OCI-LY1 (cell line): ENCODE measurements around the gene TRPV6.
A peak's percentile ranks its signal among the peaks of the same experiment; 100 is the strongest.

Source experiments
- H2AFZ ChIP-seq: fragments of 200-600 bp; sonication (generic), shearing (Covaris generic); 2 replicates; pipeline ENCODE4 v1.6.0; 2014; ENCODE audit warnings: antibody characterized with exemption, mild to moderate bottlenecking, low read length
- H3F3A ChIP-seq: fragments of 200-600 bp; sonication (generic), shearing (Covaris generic); 2 replicates; pipeline ENCODE4 v1.6.0; 2014; ENCODE audit warnings: mild to moderate bottlenecking, antibody characterized with exemption, low read length, moderate library complexity; ENCODE audit not compliant: insufficient read depth
- H3K27ac ChIP-seq: fragments of 200-600 bp; sonication (generic); 2 replicates; pipeline ENCODE4 v1.5.1; 2014; ENCODE audit warnings: low read length, mixed run types, mild to moderate bottlenecking, low read depth; ENCODE audit not compliant: poor library complexity, severe bottlenecking
- H3K27me3 ChIP-seq: fragments of 200-600 bp; sonication (generic); 2 replicates; pipeline ENCODE4 v1.6.0; 2014; ENCODE audit warnings: antibody characterized with exemption, mild to moderate bottlenecking, low read length, moderate library complexity; ENCODE audit not compliant: insufficient read depth
- H3K36me3 ChIP-seq: fragments of 200-600 bp; sonication (generic); 2 replicates; pipeline ENCODE4 v1.6.1; 2014; ENCODE audit warnings: mild to moderate bottlenecking, antibody characterized with exemption, low read length, moderate library complexity, mixed read lengths; ENCODE audit not compliant: insufficient read depth
- H3K4me1 ChIP-seq: fragments of 200-600 bp; sonication (generic); 2 replicates; pipeline ENCODE4 v1.5.1; 2014; ENCODE audit warnings: mild to moderate bottlenecking, low read length, moderate library complexity; ENCODE audit not compliant: insufficient read depth, severe bottlenecking
- H3K4me2 ChIP-seq: fragments of 200-600 bp; sonication (generic), shearing (Covaris generic); 2 replicates; pipeline ENCODE4 v1.6.1; 2014; ENCODE audit warnings: low read length
- H3K4me3 ChIP-seq: fragments of 200-600 bp; sonication (generic); 2 replicates; pipeline ENCODE4 v1.5.1; 2014; ENCODE audit warnings: low read length, low read depth, mild to moderate bottlenecking, mixed read lengths; ENCODE audit not compliant: poor library complexity, severe bottlenecking
- H3K79me2 ChIP-seq: fragments of 200-600 bp; shearing (Covaris generic); 2 replicates; pipeline ENCODE4 v1.6.1; 2016; ENCODE audit warnings: mixed run types, low read length, mixed read lengths; ENCODE audit not compliant: insufficient read depth
- H3K9ac ChIP-seq: fragments of 200-600 bp; sonication (generic), shearing (Covaris generic); 2 replicates; pipeline ENCODE4 v1.6.1; 2014; ENCODE audit warnings: mild to moderate bottlenecking, low read length, mixed read lengths
- H3K9me2 ChIP-seq: fragments of 200-600 bp; sonication (generic), shearing (Covaris generic); 2 replicates; pipeline ENCODE4 v1.6.1; 2014; ENCODE audit warnings: low read depth, mild to moderate bottlenecking, low read length, mixed read lengths
- H3K9me3 ChIP-seq: fragments of 200-600 bp; shearing (Covaris generic); 2 replicates; pipeline ENCODE4 v1.6.1; 2014; ENCODE audit warnings: low read length, mixed read lengths
- H4K20me1 ChIP-seq: fragments of 200-600 bp; sonication (generic), shearing (Covaris generic); 2 replicates; pipeline ENCODE4 v1.6.0; 2016; ENCODE audit warnings: mild to moderate bottlenecking, low read length; ENCODE audit not compliant: insufficient read depth
- CTCF ChIP-seq: fragments of 200-600 bp; sonication (generic), shearing (Covaris generic); IDR thresholded peaks from 2 replicates; pipeline ENCODE4 v1.5.1; 2017; ENCODE audit warnings: mild to moderate bottlenecking, antibody characterized with exemption, low read length, moderate library complexity, mixed read lengths
- EZH2 ChIP-seq: fragments of 200-600 bp; sonication (generic), shearing (Covaris generic); IDR thresholded peaks from 2 replicates; pipeline ENCODE4 v1.8.0; 2017; ENCODE audit warnings: borderline replicate concordance, mixed run types, mild to moderate bottlenecking, antibody characterized with exemption, low read length, moderate library complexity, mixed read lengths

The TRPV6 gene

GRCh38 chr7:142838461-142839213, 46.9 kb downstream of the TRPV6 start:
- H3K4me1 ChIP-seq: no peaks in the 10 kb centered on the region
- no peaks in the 10 kb centered on the region for H3K36me3 ChIP-seq
- H4K20me1 ChIP-seq: no peaks in the 10 kb centered on the region
- no peak overlapping the region for H3K27ac ChIP-seq
- H3K4me3 ChIP-seq: no peak overlapping the region
- no peak for TF ChIP-seq EZH2
- TF ChIP-seq CTCF: no peak
- no peaks in the 10 kb centered on the region for H3K9me3 ChIP-seq
- H3K9me2 ChIP-seq: no peaks in the 10 kb centered on the region
- no peak overlapping the region for H2AFZ ChIP-seq
- H3K27me3 ChIP-seq: no peaks in the 10 kb centered on the region; the same call in 1 of the 2 replicates
- no peaks in the 10 kb centered on the region for H3K79me2 ChIP-seq
- no peak overlapping the region for H3K4me2 ChIP-seq
- H3F3A ChIP-seq: 0 out of 2 replicates have a peak, but pooled peaks cover 5% of the 10 kb centered on the region
- H3K9ac ChIP-seq: no peak overlapping the region

- H3K4me1 ChIP-seq: no peaks in the 10 kb centered on the region
- no peak overlapping the region for H3K4me3 ChIP-seq
- H3K9ac ChIP-seq: no peak overlapping the region
Observed at GRCh38 chr7:142836426-142836825, 49.1 kb downstream of the TRPV6 start.

GRCh38 chr7:142835487-142835886, 50.1 kb downstream of the TRPV6 start:
- H3K36me3 ChIP-seq: no peaks in the 10 kb centered on the region
- TF ChIP-seq CTCF (peak; percentile 32), EZH2 (no peak)
- no peaks in the 10 kb centered on the region for H3K79me2 ChIP-seq
- H3K9me3 ChIP-seq: no peaks in the 10 kb centered on the region
- no peaks in the 10 kb centered on the region for H4K20me1 ChIP-seq
- no peak overlapping the region for H3K4me2 ChIP-seq
- no peak overlapping the region for H3K4me3 ChIP-seq
- H3K27ac ChIP-seq: no peak overlapping the region
- H3K9ac ChIP-seq: no peak overlapping the region
- no peaks in the 10 kb centered on the region for H3K27me3 ChIP-seq
- H3F3A ChIP-seq: 0 out of 2 replicates have a peak, but pooled peaks cover 5% of the 10 kb centered on the region
- no peaks in the 10 kb centered on the region for H3K9me2 ChIP-seq
- H2AFZ ChIP-seq: no peak overlapping the region
- no peaks in the 10 kb centered on the region for H3K4me1 ChIP-seq

More at GRCh38 chr7:142836426-142836825, 49.1 kb downstream of the TRPV6 start:
- no peak overlapping the region for H3K27ac ChIP-seq
- H3K36me3 ChIP-seq: no peaks in the 10 kb centered on the region
- H2AFZ ChIP-seq: no peak overlapping the region
- H3K4me2 ChIP-seq: no peak overlapping the region
- no peaks in the 10 kb centered on the region for H3K27me3 ChIP-seq
- no peaks in the 10 kb centered on the region for H3K79me2 ChIP-seq
- H3K9me3 ChIP-seq: no peaks in the 10 kb centered on the region
- no peak for TF ChIP-seq EZH2
- TF ChIP-seq CTCF: no peak
- H3K9me2 ChIP-seq: no peaks in the 10 kb centered on the region
- 0 out of 2 replicates have a peak, but pooled peaks cover 5% of the 10 kb centered on the region for H3F3A ChIP-seq
- no peaks in the 10 kb centered on the region for H4K20me1 ChIP-seq
